ENCODE data around the gene TMEM150A.
"Not testable (repeated sequence)": the region's sequence is repeated elsewhere in the genome, so short reads cannot be mapped to it uniquely, and the experiment has no call there.

The TMEM150A gene, protein sequence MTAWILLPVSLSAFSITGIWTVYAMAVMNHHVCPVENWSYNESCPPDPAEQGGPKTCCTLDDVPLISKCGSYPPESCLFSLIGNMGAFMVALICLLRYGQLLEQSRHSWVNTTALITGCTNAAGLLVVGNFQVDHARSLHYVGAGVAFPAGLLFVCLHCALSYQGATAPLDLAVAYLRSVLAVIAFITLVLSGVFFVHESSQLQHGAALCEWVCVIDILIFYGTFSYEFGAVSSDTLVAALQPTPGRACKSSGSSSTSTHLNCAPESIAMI

GRCh38 chr2:85602476-85603234 lies at the start of gene TMEM150A:
TMEM150A (minus strand) TSS chr2:85602698; CDS start chr2:85601948, 750 bp downstream.
- DNase-seq = peak; percentile 77

- no peak for DNase-seq
Measured at GRCh38 chr2:85652056-85652455, 49.6 kb upstream of the TMEM150A start.

- no peak for DNase-seq
Measured at GRCh38 chr2:85651097-85651496, 48.6 kb upstream of the TMEM150A start.

GRCh38 chr2:85650456-85650855 lies 48.0 kb upstream of the TMEM150A start:
- DNase-seq = no peak

DNA sequence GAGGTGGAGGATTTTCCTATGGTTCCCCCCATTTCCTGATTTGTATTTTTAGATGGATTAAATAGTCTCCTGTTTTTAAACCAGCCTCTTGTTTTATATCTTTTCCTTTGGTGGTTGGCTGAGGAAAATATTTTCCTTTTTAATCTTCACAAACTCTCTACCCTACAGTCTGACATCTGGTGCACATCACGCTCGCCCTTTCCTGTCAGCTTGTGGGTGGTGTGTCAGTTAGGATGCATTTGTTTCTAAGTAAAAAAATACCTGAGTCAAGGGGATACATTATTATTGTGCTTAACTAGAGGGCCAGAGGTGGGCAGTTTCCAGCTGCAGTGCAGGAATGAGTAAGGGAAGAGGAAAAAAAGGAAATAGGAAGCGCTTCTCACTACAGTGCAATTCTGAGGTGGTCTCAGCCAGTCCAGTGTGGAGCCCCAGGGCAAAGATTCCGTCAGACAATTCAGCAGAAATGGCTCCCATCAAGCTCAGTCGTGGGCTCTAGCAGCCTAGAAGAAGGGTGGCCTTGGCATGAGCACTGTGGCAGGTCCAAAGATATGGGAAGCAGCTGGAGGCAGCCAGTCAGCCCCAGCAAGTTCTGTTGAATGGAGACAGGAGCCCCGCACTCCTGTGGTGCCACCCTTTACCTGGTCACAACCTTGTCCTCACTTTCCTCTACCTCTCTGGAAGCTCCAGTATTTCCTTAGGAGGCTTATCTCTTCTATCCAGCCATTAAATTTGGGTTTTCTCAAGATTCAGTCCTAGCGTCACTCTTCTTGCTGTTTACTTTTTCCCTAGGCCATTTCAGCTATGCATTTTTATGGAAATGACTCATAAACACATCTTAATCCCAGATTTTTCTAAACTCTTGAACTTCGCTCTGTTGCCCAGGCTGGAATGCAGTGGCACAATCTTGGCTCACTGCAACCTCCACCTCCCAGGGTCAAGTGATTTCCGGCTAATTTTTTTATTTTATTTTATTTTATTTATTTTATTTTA lies 47.0 kb upstream of the TMEM150A start:
- no peak for DNase-seq

GRCh38 chr2:85648619-85649018 lies 46.1 kb upstream of the TMEM150A start:
- no peak for DNase-seq

DNA sequence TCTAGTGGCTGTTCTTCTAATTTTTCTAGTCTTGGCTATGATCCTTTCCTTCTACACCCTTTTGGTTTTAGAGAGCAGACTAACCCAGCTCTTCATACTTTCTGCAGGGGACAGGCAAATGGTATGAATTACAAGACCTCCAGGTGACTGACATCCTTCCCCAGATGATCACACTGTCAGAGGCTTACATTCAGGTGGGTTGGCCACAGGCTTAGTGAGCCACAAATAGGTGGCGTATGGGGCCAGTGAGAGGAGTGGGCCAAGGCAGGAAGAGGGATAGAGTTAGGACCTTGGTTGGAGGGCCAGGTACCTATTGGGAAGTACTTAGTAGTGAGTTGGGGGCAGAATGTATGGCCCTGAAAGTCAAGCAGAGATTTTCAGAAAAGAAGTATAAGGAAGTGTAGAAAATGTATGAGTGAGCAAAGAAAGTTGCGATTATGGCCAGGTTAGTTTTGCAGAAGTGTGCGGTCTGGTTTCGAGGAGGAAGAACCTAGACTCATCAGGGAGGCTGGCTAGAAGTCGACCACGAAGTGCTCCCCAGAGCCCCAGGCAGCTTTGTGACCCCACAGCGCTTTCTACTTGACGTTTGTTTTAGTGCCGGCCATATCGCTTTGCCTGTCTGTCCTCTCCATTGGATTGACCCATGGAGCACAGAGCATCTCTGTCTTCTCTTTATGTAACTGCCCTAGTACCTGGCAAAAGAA lies 45.5 kb upstream of the TMEM150A start:
- no peak for DNase-seq

DNA sequence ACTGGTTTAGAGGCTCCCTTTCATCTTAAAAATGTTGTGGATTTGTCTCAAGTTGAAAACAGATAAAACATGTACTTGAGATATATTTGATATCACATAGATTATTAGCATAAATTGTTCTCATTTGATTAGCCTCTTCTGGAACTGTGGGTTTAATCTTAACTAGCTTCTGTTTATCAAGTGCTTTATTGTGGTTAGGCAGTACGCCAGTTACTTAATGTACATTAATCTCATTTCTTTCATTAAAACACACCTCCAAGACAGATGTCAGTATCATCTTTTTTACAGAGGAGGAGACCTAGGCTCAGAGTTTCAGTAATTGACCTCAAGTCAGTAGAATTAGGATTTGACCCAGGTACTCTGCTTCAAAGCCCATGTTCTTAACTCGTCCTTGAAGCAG lies 43.7 kb upstream of the TMEM150A start:
- no peak for DNase-seq

DNA sequence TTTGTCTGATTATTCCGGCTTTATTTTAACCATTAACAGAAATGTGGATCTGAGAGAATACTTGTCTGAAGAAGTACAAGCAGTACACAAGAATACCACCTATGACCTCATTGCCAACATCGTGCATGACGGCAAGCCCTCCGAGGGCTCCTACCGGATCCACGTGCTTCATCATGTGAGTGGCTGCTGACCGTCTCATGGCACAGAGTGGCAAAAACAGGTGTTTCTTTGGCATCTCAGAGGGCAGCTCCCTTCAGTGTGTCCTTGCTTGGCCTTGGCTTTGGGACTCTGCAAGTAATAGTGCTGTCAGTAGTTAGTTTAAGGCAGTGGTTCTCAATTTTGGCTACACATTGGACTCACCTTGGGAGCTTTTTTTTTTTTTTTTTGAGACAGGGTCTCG lies 42.4 kb upstream of the TMEM150A start:
- DNase-seq = no peak

GRCh38 chr2:85642725-85643124 lies 40.2 kb upstream of the TMEM150A start:
- DNase-seq = no peak

DNA sequence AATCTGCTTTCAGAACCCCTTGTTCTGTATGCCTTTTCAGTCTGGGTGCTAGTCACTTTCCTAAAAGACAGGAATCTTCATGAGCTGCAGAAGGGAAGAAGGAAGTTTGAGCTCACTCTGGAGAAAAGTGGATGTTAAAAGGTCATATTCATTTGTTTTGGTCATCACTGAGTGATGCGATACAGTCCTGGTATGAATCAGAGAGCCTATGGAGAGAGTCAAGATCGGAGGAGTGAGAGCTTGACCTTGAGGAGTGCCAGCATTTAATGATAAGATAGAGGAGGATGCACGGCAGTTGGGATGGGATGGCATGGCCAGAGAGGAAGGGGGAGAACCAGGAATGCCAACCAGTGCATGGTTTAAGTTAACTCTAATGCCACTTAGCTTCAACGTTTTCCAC lies 33.1 kb upstream of the TMEM150A start:
- no peak for DNase-seq

DNA sequence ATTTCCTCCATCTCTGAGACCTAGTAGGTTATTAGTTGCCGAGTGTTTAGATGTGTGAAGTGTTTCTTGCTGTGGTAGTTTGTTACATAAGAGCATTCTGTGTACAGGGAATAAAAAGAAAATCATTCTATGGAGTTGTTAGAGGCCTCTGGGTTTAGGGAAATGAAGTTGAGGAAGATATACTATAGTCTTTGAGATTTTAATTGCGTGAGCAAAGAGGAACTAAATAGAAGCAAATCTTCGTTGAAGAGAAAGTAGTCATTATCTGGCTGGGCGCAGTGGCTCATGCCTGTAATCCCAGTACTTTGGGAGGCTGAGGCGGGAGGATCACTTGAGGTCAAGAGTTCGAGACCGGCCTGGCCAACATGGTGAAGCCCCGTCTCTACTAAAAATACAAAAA lies 32.5 kb upstream of the TMEM150A start:
- DNase-seq = no peak

DNA sequence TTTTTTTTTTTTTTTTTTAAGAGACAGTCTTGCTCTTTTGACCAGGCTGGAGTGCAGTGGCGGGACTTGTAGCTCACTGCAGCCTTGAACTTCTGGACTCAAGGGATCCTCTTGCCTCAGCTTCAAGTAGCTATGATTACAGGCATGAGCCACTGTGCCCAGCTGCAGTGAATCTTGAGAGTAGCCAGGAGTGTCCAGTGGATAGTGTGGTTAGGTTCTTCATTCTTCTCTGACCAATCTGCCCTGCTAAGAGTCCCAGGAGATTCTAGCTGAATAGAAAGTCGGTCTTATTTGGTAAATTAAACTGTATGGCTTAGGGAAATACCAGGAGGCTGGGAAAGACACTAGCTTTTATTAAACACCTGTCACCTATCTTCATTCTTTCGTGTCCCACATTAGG lies 28.8 kb upstream of the TMEM150A start:
- no peak for DNase-seq

DNA sequence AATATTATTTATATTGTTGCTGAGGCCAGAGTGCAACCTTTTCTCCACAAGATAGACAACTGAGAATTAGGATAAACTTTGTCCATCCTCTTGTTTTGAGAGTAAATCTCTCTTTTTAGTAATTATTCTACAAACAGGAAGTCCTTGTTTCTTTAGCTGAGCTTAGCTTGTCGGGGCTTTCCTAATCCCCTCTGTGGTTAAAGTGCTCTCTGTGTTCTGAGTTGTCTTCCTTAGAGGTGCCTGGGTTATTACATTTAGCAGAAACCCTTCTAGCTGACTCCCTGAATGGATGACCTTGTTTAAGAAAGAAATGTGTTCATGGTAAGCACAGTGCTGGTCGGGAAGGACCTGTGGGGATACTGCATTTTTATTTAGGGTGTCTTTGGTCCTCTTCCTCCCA lies 26.2 kb upstream of the TMEM150A start:
- no peak for DNase-seq

DNA sequence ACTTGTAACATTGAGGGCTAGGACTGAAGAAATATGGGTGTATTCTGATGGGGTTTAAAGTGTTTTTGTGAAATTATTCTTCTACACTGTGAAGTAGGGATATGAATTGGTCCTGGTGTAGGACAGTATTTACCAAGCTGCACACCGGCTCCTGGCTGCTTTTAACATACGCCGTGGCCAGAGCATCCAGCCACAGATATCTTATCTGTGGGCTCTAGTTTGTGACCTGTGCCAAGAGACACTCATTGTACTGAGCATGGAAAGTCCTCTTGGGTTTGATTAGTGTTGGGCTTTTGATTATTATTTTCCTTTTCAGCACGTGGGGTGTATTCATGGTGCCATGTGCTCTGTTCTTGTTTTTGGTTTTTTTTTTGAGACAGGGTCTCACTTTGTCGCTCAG lies 21.5 kb upstream of the TMEM150A start:
- no peak for DNase-seq

GRCh38 chr2:85621338-85621737 lies 18.8 kb upstream of the TMEM150A start:
- no peak for DNase-seq

DNA sequence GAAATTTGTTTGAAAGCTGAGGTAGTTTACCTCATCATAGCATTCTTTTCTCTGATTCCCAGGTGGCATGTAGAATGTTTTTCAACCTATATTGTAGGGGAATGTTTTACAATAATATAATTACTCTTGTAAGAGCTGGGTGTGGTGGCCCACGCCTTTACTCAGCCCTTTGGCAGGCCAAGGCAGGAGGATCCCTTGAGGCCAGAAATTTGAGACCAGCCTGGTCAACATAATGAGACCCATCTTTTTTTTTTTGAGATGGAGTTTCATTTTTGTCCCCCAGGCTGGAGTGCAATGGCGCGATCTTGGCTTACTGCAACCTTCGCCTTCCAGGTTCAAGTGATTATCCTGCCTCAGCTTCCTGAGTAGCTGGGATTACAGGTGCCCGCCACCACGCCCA lies 17.1 kb upstream of the TMEM150A start:
- DNase-seq = no peak

DNA sequence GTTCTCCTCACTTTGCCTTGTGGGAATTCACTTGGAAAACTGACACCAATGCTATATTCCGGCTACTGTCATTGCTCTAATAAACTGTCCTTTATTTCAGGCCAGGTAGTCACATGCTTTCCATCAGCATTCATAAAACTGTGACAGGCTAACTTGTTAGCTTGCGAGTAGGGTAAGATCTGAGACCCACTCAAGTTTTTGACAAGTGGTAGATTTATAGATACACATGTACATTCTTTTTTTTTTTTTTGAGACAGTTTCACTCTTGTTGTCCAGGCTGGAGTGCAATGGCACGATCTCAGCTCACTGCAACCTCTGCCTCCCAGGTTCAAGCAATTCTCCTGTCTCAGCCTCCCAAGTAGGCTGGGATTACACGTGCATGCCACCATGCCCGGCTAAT lies 15.2 kb upstream of the TMEM150A start:
- DNase-seq = not testable (repeated sequence)

DNA sequence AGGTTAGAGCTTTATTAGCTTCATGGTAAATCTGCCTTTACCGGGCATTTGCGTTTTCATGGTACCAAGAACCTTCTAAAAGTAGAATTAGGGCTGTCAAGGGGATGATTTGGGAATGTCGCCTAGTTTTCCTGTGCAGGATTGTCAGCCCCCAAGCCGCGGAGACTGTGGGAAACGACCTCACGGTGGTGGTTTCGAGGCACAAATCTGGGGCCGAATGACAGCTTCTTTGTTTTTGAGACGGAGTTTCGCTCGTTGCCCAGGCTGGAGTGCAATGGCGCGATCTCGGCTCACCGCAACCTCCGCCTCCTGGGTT lies 12.9 kb upstream of the TMEM150A start:
- no peak for DNase-seq

GRCh38 chr2:85614757-85615156 lies 12.3 kb upstream of the TMEM150A start:
- DNase-seq = not testable (repeated sequence)

DNA sequence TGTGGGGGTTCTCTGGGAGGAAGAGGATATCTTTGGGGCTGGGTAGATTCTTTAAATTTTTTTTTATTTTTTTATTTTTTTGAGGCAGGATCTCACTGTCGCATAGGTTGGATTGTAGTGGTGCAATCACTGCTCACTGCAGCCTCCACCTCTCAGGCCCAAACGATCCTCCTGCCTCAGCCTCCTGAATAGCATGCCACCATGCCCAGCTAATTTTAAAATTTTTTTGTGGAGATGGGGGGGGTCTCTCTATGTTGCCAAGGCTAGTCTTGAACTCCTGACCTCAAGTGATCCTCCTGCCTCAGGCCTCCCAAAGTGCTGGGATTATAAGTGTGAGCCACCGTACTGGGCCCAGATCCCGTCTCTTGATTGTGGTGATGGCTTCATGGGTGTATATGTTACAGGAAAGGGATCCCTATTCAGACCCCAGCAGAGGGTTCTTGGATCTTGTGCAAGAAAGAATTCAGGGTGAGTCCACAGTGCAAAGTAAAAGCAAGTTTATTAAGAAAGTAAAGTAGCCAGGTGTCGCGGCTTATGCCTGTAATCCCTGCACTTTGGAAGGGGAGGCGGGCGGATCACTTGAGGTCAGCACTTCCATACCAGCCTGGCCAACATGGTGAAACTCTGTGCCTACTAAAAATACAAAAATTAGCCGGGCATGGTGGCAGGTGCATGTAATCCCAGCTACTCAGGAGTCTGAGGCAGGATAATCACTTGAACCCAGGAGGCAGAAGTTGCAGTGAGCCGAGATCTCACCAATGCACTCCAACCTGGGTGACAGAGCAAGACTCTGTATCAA lies 11.4 kb upstream of the TMEM150A start:
- no peak for DNase-seq

Data from NCI-H1694 treated with DMSO at 0.1 percent for 48 hours (cell line).